ENCODE measurements around the gene ITM2C. TPM values are rescaled to one million over a fixed set of nuclear protein-coding genes. Genes with fewer than 3 reads are reported as not detected.

Gene ITM2C
- total RNA-seq, 2 experiments from 2014 or later = 19.8 to 21.5 TPM

- ATAC-seq (ENCODE audit: poor library complexity) = no peak
- no peak overlapping the region for H3K4me3 Mint-ChIP-seq
- H3K4me1 Mint-ChIP-seq (ENCODE audit: low read depth) = no peaks in the 10 kb centered on the region
- ChIA-PET CTCF (no interaction called here), POLR2A (no interaction called here)
- no peak overlapping the region for H3K4me3 ChIP-seq (ENCODE audit: low read length)
- no peaks in the 10 kb centered on the region for H3K36me3 Mint-ChIP-seq (ENCODE audit: low read depth)
- no peak overlapping the region for H3K27ac Mint-ChIP-seq
- no peaks in the 10 kb centered on the region for H3K9me3 Mint-ChIP-seq
- peaks cover 0 to 2% of the 10 kb centered on the region in 2 experiments for H3K27me3 ChIP-seq (ENCODE audit: control insufficient read depth in 1 of 2, insufficient read depth in 2 of 2, low read length in 2 of 2)
- TF ChIP-seq, protein P1, sequence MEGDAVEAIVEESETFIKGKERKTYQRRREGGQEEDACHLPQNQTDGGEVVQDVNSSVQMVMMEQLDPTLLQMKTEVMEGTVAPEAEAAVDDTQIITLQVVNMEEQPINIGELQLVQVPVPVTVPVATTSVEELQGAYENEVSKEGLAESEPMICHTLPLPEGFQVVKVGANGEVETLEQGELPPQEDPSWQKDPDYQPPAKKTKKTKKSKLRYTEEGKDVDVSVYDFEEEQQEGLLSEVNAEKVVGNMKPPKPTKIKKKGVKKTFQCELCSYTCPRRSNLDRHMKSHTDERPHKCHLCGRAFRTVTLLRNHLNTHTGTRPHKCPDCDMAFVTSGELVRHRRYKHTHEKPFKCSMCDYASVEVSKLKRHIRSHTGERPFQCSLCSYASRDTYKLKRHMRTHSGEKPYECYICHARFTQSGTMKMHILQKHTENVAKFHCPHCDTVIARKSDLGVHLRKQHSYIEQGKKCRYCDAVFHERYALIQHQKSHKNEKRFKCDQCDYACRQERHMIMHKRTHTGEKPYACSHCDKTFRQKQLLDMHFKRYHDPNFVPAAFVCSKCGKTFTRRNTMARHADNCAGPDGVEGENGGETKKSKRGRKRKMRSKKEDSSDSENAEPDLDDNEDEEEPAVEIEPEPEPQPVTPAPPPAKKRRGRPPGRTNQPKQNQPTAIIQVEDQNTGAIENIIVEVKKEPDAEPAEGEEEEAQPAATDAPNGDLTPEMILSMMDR (IDR thresholded peaks at IDR 0.05) = no peak
- no peaks in the 10 kb centered on the region for H3K36me3 ChIP-seq (ENCODE audit: insufficient read depth, low read length)
- no peaks in the 10 kb centered on the region for H3K9me3 ChIP-seq (ENCODE audit: control insufficient read depth in 1 of 2, insufficient read depth in 1 of 2, low read length in 2 of 2)
- H3K4me1 ChIP-seq (ENCODE audit: insufficient read depth, low read length) = peaks cover 5% of the 10 kb centered on the region
- intact Hi-C loops (cut with DNase I, micrococcal nuclease) = no loop called here
- no peak overlapping the region for H3K27ac ChIP-seq (ENCODE audit: low read depth in 1 of 2, low read length in 2 of 2)
- peaks cover 8% of the 10 kb centered on the region for H3K27me3 Mint-ChIP-seq
- no peak for DNase-seq
Measured at GRCh38 chr2:230886671-230887071, 21.9 kb downstream of the ITM2C start.

- Histone ChIP-seq H3K4me3 (ENCODE audit: low read length) (no peak overlapping the region), H3K27me3 (ENCODE audit: control insufficient read depth in 1 of 2, insufficient read depth in 2 of 2, low read length in 2 of 2) (peaks cover 0 to 2% of the 10 kb centered on the region in 2 experiments), H3K9me3 (ENCODE audit: control insufficient read depth in 1 of 2, insufficient read depth in 1 of 2, low read length in 2 of 2) (no peaks in the 10 kb centered on the region), H3K36me3 (ENCODE audit: insufficient read depth, low read length) (no peaks in the 10 kb centered on the region), H3K27ac (ENCODE audit: low read depth in 1 of 2, low read length in 2 of 2) (no peak overlapping the region), H3K4me1 (ENCODE audit: insufficient read depth, low read length) (peaks cover 5% of the 10 kb centered on the region)
- Mint-ChIP-seq H3K4me1 (ENCODE audit: low read depth) (peaks cover 2% of the 10 kb centered on the region), H3K27me3 (peaks cover 10% of the 10 kb centered on the region), H3K36me3 (ENCODE audit: low read depth) (no peaks in the 10 kb centered on the region), H3K27ac (no peak overlapping the region), H3K9me3 (no peaks in the 10 kb centered on the region), H3K4me3 (no peak overlapping the region)
- ATAC-seq (ENCODE audit: poor library complexity) (no peak), DNase-seq (no peak)
- ChIA-PET POLR2A (no interaction called here), CTCF (no interaction called here)
- intact Hi-C loops (cut with DNase I, micrococcal nuclease) = no loop called here
- TF ChIP-seq, protein P1 (IDR thresholded peaks at IDR 0.05) = no peak
Measured at GRCh38 chr2:230887342-230887741, 22.6 kb downstream of the ITM2C start.

DNA sequence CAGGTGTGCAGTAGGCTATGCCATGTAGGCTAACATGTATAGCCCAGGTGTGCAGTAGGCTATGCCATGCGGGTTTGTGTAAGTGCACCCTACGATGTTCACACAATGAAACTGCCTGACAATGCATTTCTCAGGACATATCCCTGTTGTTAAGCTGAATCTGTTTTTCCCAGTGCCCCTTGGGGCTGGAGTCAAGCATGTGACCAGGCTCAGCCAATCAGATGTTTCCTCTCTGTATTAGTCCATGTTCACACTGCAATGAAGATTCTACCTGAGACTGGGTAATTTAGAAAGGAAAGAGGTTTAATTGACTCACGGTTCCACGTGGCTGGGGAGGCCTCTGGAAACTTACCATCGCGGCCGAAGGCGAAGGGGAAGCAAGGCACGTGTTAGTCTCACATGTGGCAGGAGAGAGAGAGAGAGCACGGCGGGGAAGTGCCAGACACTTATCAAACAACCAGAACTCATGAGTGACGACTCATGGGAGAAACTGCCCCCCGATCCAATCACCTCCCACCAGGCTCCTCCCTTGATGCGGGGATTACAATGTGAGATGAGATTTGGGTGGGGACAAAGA lies 24.2 kb downstream of the ITM2C start:
- H3K36me3 ChIP-seq (ENCODE audit: insufficient read depth, low read length) = no peaks in the 10 kb centered on the region
- ATAC-seq (ENCODE audit: poor library complexity) = no peak
- peaks cover 18% of the 10 kb centered on the region for H3K27me3 Mint-ChIP-seq
- intact Hi-C loops (cut with DNase I, micrococcal nuclease) = no loop called here
- no peaks in the 10 kb centered on the region for H3K9me3 ChIP-seq (ENCODE audit: control insufficient read depth in 1 of 2, insufficient read depth in 1 of 2, low read length in 2 of 2)
- H3K4me1 ChIP-seq (ENCODE audit: insufficient read depth, low read length) = peaks cover 7% of the 10 kb centered on the region
- TF ChIP-seq, protein P1 (IDR thresholded peaks at IDR 0.05) = no peak
- DNase-seq = no peak
- peaks cover 7% of the 10 kb centered on the region for H3K4me1 Mint-ChIP-seq (ENCODE audit: low read depth)
- no peaks in the 10 kb centered on the region for H3K9me3 Mint-ChIP-seq
- H3K27ac ChIP-seq (ENCODE audit: low read depth in 1 of 2, low read length in 2 of 2) = no peak overlapping the region
- peaks cover 0 to 7% of the 10 kb centered on the region in 2 experiments for H3K27me3 ChIP-seq (ENCODE audit: control insufficient read depth in 1 of 2, insufficient read depth in 2 of 2, low read length in 2 of 2)
- ChIA-PET POLR2A (no interaction called here), CTCF (no interaction called here)
- H3K4me3 Mint-ChIP-seq = no peak overlapping the region
- H3K36me3 Mint-ChIP-seq (ENCODE audit: low read depth) = no peaks in the 10 kb centered on the region
- H3K4me3 ChIP-seq (ENCODE audit: low read length) = no peak overlapping the region
- no peak overlapping the region for H3K27ac Mint-ChIP-seq
